HEK293 (cell line): ENCODE data around the gene THUMPD3.

Experiments
- YY1 ChIP-seq: fragments of 450-650 bp; formaldehyde crosslinking; IDR thresholded peaks from 2 replicates; pipeline ENCODE4 v1.5.1; 2018; ENCODE audit warnings: missing biosample characterization, missing genetic modification characterization
- ZNF549 ChIP-seq: fragments of 450-650 bp; IDR thresholded peaks from 2 replicates; pipeline ENCODE4 v1.5.1; 2018; ENCODE audit warnings: missing biosample characterization, missing genetic modification characterization, mild to moderate bottlenecking, inconsistent platforms, moderate library complexity
- ZNF629 ChIP-seq: fragments of 450-650 bp; formaldehyde crosslinking; IDR thresholded peaks from 2 replicates; pipeline ENCODE4 v1.5.1; 2017; ENCODE audit warnings: missing biosample characterization, missing genetic modification characterization
- TF ChIP-seq, protein P1 (sequence below): sonication (generic); formaldehyde crosslinking; IDR thresholded peaks from 2 replicates; pipeline ENCODE4 v1.8.1; 2022; ENCODE audit warnings: mild to moderate bottlenecking, moderate library complexity, missing genetic modification reagents

DNA sequence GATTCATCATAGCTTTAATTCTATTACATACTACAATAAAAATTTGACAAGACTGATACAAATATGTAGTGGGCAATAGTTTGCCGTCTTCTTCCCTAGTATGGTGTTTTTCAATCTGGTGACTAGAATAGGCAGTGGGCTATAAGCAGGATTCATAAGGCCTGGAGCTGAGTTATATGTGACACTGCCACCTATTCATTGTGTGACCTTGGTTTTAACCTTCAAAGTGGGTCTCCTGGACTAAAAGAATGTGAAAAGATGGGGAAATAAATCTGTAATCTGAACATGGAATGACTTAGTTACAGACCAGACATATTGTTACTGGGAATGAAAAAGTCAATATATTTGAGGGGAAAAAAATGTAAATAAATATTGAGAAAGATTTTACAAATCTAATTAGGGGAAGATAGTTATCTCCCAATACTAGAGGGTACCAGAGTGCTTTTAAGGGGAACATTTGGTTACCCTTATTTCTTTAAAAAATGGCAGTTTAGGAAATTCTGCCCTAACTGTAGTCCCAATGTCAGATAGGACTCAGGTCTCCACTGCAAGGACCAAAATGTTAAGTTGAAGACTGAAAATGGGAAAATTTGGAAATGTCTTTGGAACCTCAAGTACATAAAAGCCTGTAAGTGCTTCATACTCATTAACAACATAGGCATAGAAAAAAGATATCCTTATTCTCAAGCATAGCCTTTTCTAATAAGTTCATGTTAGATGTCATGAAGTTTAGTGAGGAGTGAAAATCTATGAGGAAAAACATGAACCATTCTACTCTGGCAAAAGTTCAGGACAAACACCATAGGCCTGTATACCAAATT, 23.9 kb downstream of the THUMPD3 start:
- TF ChIP-seq ZNF629 (tag by site-specific recombination), result no peak
- TF ChIP-seq ZNF549, result no peak
- TF ChIP-seq, protein P1, sequence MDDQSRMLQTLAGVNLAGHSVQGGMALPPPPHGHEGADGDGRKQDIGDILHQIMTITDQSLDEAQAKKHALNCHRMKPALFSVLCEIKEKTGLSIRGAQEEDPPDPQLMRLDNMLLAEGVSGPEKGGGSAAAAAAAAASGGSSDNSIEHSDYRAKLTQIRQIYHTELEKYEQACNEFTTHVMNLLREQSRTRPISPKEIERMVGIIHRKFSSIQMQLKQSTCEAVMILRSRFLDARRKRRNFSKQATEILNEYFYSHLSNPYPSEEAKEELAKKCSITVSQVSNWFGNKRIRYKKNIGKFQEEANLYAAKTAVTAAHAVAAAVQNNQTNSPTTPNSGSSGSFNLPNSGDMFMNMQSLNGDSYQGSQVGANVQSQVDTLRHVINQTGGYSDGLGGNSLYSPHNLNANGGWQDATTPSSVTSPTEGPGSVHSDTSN (CRISPR knock-in tag), result no peak
- TF ChIP-seq YY1 (tag by site-specific recombination), result no peak
